Activated gamma-delta T cell (primary cell): Measurements from ENCODE around the gene NSUN4.
"Not testable (repeated sequence)": the region's sequence is repeated elsewhere in the genome, so short reads cannot be mapped to it uniquely, and the experiment has no call there.

ENCODE experiments used
- DNase-seq: peaks from one replicate; lab custom pipeline; 2025; lab: John Stamatoyannopoulos, UW
- total RNA-seq, 2 donors: gene quantifications; one replicate each; lab custom pipeline; 2026; lab: John Stamatoyannopoulos, UW

The NSUN4 gene
- total RNA-seq, result 25.7 to 29.0 reads per million in 2 donors

- peak; percentile 67 for DNase-seq
Observed at GRCh38 chr1:46340404-46341221, at the start of gene NSUN4. Gene NSUN4 (plus strand): TSS chr1:46340807. CDS start chr1:46340827, 20 bp downstream.

- no peak for DNase-seq
Observed at GRCh38 chr1:46295306-46295705, 45.3 kb upstream of the NSUN4 start.

- DNase-seq, result no peak
Observed at GRCh38 chr1:46298387-46298786, 42.2 kb upstream of the NSUN4 start.

- no peak for DNase-seq
Observed at GRCh38 chr1:46300673-46301405, 39.8 kb upstream of the NSUN4 start.

GRCh38 chr1:46301406-46301807, 39.2 kb upstream of the NSUN4 start:
- no peak for DNase-seq

- DNase-seq, result peak; percentile 35
Observed at GRCh38 chr1:46301808-46302640, 38.6 kb upstream of the NSUN4 start.

GRCh38 chr1:46302641-46303037, 38.0 kb upstream of the NSUN4 start:
- DNase-seq, result peak; percentile 32

- DNase-seq, result peak; percentile 86
Observed at GRCh38 chr1:46303038-46303871, 37.4 kb upstream of the NSUN4 start, which contains the start of the genes LRRC41 and UQCRH. Gene LRRC41 (minus strand): TSS chr1:46303616. CDS start chr1:46303322, 294 bp downstream. Gene UQCRH (plus strand): TSS chr1:46303698. CDS start chr1:46303767, 69 bp downstream.

GRCh38 chr1:46303872-46304326, 36.7 kb upstream of the NSUN4 start:
- DNase-seq, result no peak

- DNase-seq, result no peak
Observed at GRCh38 chr1:46306159-46306530, 34.5 kb upstream of the NSUN4 start.

GRCh38 chr1:46309401-46310159, 31.0 kb upstream of the NSUN4 start:
- DNase-seq, result no peak

- DNase-seq, result no peak
Observed at GRCh38 chr1:46310321-46310720, 30.3 kb upstream of the NSUN4 start.

- no peak for DNase-seq
Observed at GRCh38 chr1:46315669-46316403, 24.8 kb upstream of the NSUN4 start.

- no peak for DNase-seq
Observed at GRCh38 chr1:46317323-46317722, 23.3 kb upstream of the NSUN4 start.

GRCh38 chr1:46319301-46319700, 21.3 kb upstream of the NSUN4 start:
- not testable (repeated sequence) for DNase-seq

- DNase-seq, result not testable (repeated sequence)
Observed at GRCh38 chr1:46319960-46320914, 20.4 kb upstream of the NSUN4 start.

GRCh38 chr1:46322191-46322590, 18.4 kb upstream of the NSUN4 start:
- DNase-seq, result not testable (repeated sequence)
